ENCODE results near the gene UBQLN1.
"Not testable (repeated sequence)": the region's sequence is repeated elsewhere in the genome, so short reads cannot be mapped to it uniquely, and the experiment has no call there.

The UBQLN1 gene

GRCh38 chr9:83622433-83622938 is 85.3 kb downstream of the UBQLN1 start:
- in situ Hi-C loops (cut with HindIII; ENCODE audit: low pct_unique_long_range_greater_than_20kb, low sequenced_read_pairs), result no loop called here
- no peak for DNase-seq (ENCODE audit: low read depth in 1 of 2, low spot score in 1 of 2)
- TF ChIP-seq JUND (IDR thresholded peaks at IDR 0.05; ENCODE audit: low read depth), result no peak

- DNase-seq (ENCODE audit: low read depth in 1 of 2, low spot score in 1 of 2), result peak in 1 of 2 experiments; percentile 62
- TF ChIP-seq JUND (IDR thresholded peaks at IDR 0.05; ENCODE audit: low read depth), result no peak
- in situ Hi-C loops (cut with HindIII; ENCODE audit: low pct_unique_long_range_greater_than_20kb, low sequenced_read_pairs), result no loop called here
These were observed 86.7 kb downstream of the UBQLN1 start for GRCh38 chr9:83620841-83621636.

GRCh38 chr9:83617299-83617698 is 90.5 kb downstream of the UBQLN1 start:
- no peak for TF ChIP-seq JUND (IDR thresholded peaks at IDR 0.05; ENCODE audit: low read depth)
- in situ Hi-C loops (cut with HindIII; ENCODE audit: low pct_unique_long_range_greater_than_20kb, low sequenced_read_pairs), result no loop called here

GRCh38 chr9:83613298-83613697 is 94.5 kb downstream of the UBQLN1 start:
- DNase-seq (ENCODE audit: low read depth in 1 of 2, low spot score in 1 of 2); in situ Hi-C loops (cut with HindIII; ENCODE audit: low pct_unique_long_range_greater_than_20kb, low sequenced_read_pairs): not testable (repeated sequence)

More at GRCh38 chr9:83617299-83617698, 90.5 kb downstream of the UBQLN1 start:
- no peak for DNase-seq (ENCODE audit: low read depth in 1 of 2, low spot score in 1 of 2)
